ENCODE measurements around the gene UBE2D4.
"Not testable (repeated sequence)": the region's sequence is repeated elsewhere in the genome, so short reads cannot be mapped to it uniquely, and the experiment has no call there.

Gene UBE2D4

GRCh38 chr7:43914795-43915194 is 11.4 kb upstream of the UBE2D4 start:
- no peak for DNase-seq

- no peak for DNase-seq
Measured at GRCh38 chr7:43915907-43916306, 10.3 kb upstream of the UBE2D4 start.

- DNase-seq: no peak
Measured at GRCh38 chr7:43921423-43921822, 4.8 kb upstream of the UBE2D4 start.

DNA sequence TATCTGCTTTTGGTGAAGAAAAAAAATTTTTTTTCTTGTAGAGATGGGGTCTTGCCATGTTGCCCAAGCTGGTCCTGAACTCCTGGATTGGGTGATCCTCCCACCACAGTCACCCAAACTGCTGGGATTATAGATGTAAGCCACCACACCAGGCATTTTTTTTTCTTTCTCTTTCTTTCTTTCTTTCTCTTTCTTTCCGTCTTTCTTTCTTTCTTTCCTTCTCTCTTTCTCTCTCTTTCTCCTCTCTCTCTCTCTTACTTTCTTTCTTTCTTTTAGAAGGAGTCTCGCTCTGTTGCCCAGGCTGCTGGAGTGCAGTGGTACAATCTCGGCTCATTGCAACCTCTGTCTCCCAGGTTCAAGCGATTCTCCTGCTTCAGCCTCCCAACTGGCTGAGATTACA is 3.5 kb upstream of the UBE2D4 start:
- no peak for DNase-seq

- no peak for DNase-seq
Measured at GRCh38 chr7:43926798-43927123, 525 bp downstream of the UBE2D4 start.

- DNase-seq: no peak
Measured at GRCh38 chr7:43927810-43928209, 1.6 kb downstream of the UBE2D4 start.

DNA sequence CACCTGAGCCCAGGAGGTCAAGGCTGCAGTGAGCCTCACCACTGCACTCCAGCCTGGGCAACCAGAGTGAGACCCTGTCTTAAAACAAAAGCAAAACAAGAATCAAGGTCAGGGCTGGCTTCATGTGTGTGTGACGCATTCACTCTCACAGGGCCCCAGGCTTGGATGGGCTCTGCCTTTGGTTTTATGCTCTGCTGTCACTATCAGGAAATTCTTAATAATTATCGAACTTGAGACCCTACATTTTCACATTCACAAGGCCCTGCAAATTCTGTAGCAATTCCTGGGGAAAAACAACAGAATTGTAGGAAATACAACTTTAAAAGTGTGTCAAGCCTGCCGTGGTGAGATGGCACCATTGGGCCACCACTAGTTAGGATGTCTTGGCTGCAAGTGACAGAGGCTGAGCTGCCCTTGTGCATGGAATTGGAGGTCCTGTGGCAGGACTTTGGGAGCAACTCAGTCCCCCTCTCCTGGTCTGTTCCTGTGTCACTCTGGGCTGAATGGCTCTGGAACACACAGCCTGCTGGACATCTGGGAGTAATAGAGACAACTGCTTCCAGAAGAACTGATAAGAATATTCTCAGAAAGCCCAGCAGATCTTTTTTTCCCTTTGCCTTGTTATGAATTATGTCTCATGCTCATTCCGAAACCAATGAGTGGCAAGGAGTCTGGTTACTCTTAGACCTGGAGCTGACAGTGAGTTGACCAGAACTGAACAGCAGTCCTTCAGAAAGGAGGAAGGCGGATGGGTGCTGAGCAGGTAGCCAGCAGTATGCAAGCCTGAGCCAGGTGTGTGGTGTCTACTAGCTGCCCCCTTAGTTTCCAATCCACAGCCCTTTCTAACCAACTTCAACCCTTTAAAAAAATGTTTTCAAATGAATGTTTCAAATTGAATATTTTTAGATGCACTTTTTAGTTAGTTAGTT is 3.6 kb downstream of the UBE2D4 start:
- DNase-seq: no peak

DNA sequence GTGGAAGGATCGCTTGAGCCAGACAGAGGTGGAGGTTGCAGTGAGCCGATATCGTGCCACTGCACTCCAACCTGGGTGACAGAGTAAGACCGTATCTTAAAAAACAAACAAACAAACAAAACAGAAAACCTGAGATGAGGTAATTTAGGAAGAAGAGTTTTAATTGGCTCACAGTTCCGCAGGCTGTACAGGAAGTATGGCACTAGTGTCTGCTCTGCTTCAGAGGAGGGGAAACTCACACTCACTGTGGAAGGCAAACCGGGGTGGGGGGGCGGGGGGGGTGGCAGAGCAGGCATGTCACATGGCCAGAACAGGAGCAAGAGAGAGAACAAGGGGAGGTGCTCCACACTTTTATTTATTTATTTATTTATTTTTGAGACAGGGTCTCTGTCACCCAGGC is 5.1 kb downstream of the UBE2D4 start:
- DNase-seq: no peak

DNA sequence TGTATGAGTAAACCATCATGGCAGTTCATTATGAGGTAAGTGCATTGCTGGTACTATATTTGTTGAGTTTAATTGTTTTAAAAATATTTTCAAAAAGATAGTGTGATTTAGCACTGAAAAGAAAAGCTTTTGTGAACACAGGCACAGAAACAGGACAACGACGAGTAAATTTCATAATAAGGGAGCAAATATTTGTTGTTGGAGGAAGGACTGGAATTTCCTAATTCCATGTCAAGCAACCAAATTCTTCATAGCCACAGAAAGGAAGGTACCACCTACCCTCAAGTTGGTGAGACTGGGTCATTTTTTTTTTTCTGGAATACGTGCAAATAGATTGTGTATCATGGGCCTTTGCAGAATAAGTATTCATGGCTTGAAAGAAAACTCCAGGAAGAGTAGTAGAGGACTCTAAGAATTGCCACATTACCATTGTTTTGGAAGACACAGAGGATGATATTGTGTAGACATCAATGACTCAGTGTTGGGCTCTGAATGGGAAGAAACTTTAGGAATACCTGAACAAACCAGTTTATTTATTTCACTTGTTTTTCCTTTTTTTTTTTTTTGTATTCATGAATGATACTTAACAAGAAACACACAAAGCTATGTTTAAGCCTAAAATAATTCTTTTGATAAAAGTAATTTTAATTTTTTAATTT is 7.8 kb downstream of the UBE2D4 start:
- no peak for DNase-seq

DNA sequence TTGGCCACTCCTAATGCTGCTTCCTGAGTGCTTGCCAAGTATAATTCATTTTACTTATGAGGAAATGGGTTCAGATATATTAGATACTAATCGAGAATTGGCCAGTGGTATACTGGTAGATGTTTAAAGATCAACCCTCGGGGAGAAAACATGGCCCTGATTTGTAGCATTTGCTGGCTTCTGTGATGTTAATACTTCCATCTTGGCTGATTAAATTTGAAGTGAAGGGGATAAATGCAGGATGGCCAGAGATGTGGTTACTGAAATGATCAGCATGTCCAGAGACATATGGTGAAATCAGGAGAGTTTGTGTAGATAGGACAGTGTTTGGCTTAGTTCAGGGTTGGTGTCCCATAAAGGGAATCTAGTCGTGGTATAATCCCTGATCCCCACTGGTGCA is 11.2 kb downstream of the UBE2D4 start:
- DNase-seq: no peak

GRCh38 chr7:43938892-43939482 is 12.8 kb downstream of the UBE2D4 start:
- DNase-seq: no peak

DNA sequence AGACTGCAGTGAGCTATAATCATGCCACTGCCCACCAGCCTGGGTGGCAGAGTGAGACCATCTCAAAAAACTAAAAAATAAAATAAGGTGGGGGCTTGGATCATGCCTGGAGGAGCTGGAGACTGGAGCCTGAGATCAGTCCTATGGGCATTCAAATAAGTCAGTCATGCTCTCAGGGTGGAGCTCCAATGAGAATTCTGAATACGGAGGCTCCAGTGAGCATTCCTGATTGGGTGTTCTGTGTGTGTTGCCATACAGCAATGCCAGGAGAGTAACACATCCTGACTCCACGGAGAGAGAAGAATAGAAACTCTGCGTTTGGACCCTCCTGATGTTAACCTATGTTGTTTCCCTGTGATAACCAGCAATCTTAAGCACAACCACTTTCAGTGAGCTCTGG is 16.0 kb downstream of the UBE2D4 start:
- no peak for DNase-seq

- no peak for DNase-seq
Measured at GRCh38 chr7:43942997-43943396, 16.8 kb downstream of the UBE2D4 start.

GRCh38 chr7:43943417-43944187 is 17.4 kb downstream of the UBE2D4 start:
- DNase-seq: no peak

- no peak for DNase-seq
Measured at GRCh38 chr7:43944286-43944685, 18.1 kb downstream of the UBE2D4 start.

- no peak for DNase-seq
Measured at GRCh38 chr7:43952028-43952427, 25.8 kb downstream of the UBE2D4 start.

GRCh38 chr7:43953071-43953470 is 26.8 kb downstream of the UBE2D4 start:
- no peak for DNase-seq

DNA sequence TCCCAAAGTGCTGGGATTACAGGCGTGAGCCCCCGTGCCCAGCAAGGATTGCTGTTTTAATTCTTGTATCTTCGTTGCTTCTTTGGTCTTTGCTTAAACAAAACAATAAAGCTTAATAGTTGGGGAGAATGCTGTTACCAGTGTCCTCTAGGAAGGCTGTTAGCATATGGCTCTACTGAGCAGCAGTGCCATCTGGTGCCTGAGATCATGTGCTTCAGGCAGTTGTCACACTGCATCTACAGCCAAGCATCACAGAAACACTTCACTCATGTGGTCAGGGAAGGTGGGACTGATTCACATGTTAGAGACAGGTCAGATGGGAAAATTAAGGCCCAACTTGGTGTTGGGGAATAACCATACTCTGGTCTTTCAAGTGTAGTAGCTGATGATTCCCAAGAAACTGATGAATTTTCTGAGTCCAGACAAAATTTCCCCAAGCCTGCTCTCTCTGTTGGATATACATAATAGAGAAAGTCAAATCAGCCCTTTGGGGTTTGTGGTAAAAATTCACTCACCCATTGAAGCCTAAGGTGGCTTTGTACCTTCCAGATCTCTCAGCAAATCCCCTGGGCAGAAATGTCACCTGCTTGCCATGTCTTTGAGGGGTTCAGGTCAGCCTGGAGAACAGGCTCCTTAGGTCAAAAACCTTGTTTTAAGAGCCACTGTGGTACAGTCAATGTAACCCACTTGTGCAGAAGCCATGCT is 28.4 kb downstream of the UBE2D4 start:
- DNase-seq: no peak

DNA sequence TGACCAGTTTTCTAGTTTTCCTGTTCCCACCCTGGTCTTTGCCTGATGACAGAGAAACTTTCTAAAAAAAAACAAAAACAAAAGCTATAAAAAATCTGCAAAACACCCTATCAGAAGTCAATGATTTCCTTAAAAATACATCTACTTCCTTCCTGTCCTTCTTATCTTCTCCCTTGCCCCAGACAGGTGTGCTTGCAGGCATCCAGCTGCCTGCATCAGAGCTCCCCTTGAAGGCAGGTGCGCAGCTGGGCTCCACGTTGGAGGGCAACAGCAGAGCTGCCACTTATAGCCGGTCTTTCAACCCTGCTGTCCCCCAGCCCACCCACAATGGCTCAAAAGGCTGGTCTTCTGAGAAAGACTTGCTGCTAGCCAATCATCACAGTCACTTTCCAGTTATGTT is 29.8 kb downstream of the UBE2D4 start:
- DNase-seq: no peak

GRCh38 chr7:43960933-43961332 is 34.7 kb downstream of the UBE2D4 start:
- DNase-seq: no peak

GRCh38 chr7:43966392-43966791 is 40.2 kb downstream of the UBE2D4 start:
- not testable (repeated sequence) for DNase-seq

- DNase-seq: not testable (repeated sequence)
Measured at GRCh38 chr7:43968172-43969040, 42.2 kb downstream of the UBE2D4 start.
